Panc1 (cell line): ENCODE results near the gene RXFP4.

Experiments used
- POLR2AphosphoS5 ChIP-seq: IDR thresholded peaks from 2 replicates; pipeline ENCODE4 v1.6.1; 2012; ENCODE audit warnings: mild to moderate bottlenecking, low read depth, low read length, moderate library complexity
- REST ChIP-seq, 2 experiments: IDR thresholded peaks; 2 replicates each; pipeline ENCODE4 v1.6.1; 2011 to 2012; ENCODE audit warnings: low read depth in 2 of 2, control low read depth in 1 of 2, low read length in 1 of 2, mild to moderate bottlenecking in 1 of 2, moderate library complexity in 1 of 2; ENCODE audit not compliant: insufficient read depth in 1 of 2
- SIN3A ChIP-seq: IDR thresholded peaks from 2 replicates; pipeline ENCODE4 v1.6.1; 2012; ENCODE audit warnings: low read depth, mild to moderate bottlenecking, low read length, moderate library complexity, borderline replicate concordance; ENCODE audit not compliant: insufficient read depth
- TF ChIP-seq, protein P1 (sequence below): fragments of 450-650 bp; IDR thresholded peaks from 2 replicates; pipeline ENCODE4 v1.5.1; 2017; ENCODE audit warnings: mild to moderate bottlenecking

DNA sequence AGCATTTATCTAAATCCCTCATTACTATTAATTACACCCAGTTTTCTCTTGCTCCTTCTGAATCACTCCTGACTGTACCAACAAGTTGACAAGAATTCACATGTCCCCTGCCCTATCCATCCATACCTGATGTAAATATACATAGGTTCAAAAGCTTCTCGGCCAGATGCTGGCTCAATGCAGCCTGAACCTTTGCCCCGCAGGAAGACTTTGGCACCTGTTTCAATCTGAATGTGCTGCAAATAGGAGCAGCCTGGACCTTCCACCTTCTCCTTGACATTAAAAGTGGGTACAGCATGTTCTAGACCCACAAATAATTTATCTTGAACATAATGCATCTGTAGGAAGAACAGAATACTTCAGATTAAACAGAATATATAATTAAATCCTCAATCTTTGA lies 15.9 kb upstream of the RXFP4 start:
- TF ChIP-seq SIN3A (no peak), POLR2AphosphoS5 (no peak), REST (IDR thresholded peaks at IDR 0.05; ENCODE audit: insufficient read depth in 1 of 2, low read depth in 2 of 2, low read length in 1 of 2) (no peak)
- TF ChIP-seq, protein P1, sequence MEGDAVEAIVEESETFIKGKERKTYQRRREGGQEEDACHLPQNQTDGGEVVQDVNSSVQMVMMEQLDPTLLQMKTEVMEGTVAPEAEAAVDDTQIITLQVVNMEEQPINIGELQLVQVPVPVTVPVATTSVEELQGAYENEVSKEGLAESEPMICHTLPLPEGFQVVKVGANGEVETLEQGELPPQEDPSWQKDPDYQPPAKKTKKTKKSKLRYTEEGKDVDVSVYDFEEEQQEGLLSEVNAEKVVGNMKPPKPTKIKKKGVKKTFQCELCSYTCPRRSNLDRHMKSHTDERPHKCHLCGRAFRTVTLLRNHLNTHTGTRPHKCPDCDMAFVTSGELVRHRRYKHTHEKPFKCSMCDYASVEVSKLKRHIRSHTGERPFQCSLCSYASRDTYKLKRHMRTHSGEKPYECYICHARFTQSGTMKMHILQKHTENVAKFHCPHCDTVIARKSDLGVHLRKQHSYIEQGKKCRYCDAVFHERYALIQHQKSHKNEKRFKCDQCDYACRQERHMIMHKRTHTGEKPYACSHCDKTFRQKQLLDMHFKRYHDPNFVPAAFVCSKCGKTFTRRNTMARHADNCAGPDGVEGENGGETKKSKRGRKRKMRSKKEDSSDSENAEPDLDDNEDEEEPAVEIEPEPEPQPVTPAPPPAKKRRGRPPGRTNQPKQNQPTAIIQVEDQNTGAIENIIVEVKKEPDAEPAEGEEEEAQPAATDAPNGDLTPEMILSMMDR = no peak
